H1 (cell line): ENCODE measurements around the gene GGTLC2. TPM values are rescaled to one million over a fixed set of nuclear protein-coding genes. Genes with fewer than 3 reads are reported as not detected.

Source experiments
- ASH2L ChIP-seq: fragments of 200-600, 300-600 bp; sonication (generic); IDR thresholded peaks from one replicate; pipeline ENCODE4 v1.7.1; 2017; ENCODE audit warnings: low read length
- CHD7 ChIP-seq: fragments of 300-600 bp; sonication (generic); IDR thresholded peaks from 2 replicates; pipeline ENCODE4 v1.7.1; 2012; ENCODE audit warnings: low read length, moderate library complexity, mild to moderate bottlenecking, inconsistent platforms; ENCODE audit not compliant: insufficient replicate concordance
- polyA plus RNA-seq, 7 experiments: library from polyadenylated mRNA; depleted of rRNA in 3 of 7; stranded (reverse) in 5 of 7; unstranded in 2 of 7; fragments of >200 nt in 5 of 7; fragments of 200-250 nt in 2 of 7; gene quantifications; 1 replicate in 5 of 7; 2 replicates in 1 of 7; 4 replicates in 1 of 7; pipeline versions ENCODE4 v1.2.1 to v1.2.3, GENCODE V29; 2011 to 2013; ENCODE audit warnings: missing spikeins in 2 of 7, mixed read lengths in 2 of 7
- total RNA-seq: library from RNA; stranded (reverse); fragmentation: NEBNext Ultra II Directional; extraction: Animal tissue kit (Norgen Biotek cat#: 25700); gene quantifications from 2 replicates; pipeline ENCODE4 v1.2.1, GENCODE V29; 2021

Gene GGTLC2
- total and polyA plus RNA-seq, 2 of the 8 experiments (the other 6 are each of a cell fraction or from before 2014, with no cell fraction given): not detected

GRCh38 chr22:22689621-22690345 is 45.4 kb downstream of the GGTLC2 start (continued):
- TF ChIP-seq CHD7: no peak
- TF ChIP-seq ASH2L: no peak
